ENCODE data around the gene DLST.
A peak's percentile ranks its signal among the peaks of the same experiment; 100 is the strongest.

Gene DLST

GRCh38 chr14:74881431-74882102, at the start of gene DLST:
TSS of gene DLST (plus strand) at chr14:74881916. CDS start at chr14:74881954, 38 bp downstream.
- DNase-seq: peak; percentile 82

GRCh38 chr14:74832849-74833248, 48.9 kb upstream of the DLST start:
- no peak for DNase-seq

- no peak for DNase-seq
Observed at GRCh38 chr14:74834692-74835392, 46.9 kb upstream of the DLST start.

GRCh38 chr14:74835645-74836250, 46.0 kb upstream of the DLST start:
- no peak for DNase-seq

GRCh38 chr14:74836251-74836960, 45.3 kb upstream of the DLST start:
- DNase-seq: no peak

- no peak for DNase-seq
Observed at GRCh38 chr14:74838166-74838565, 43.5 kb upstream of the DLST start.

- no peak for DNase-seq
Observed at GRCh38 chr14:74840603-74841030, 41.1 kb upstream of the DLST start.

- DNase-seq: no peak
Observed at GRCh38 chr14:74841230-74842207, 40.2 kb upstream of the DLST start.

- DNase-seq: no peak
Observed at GRCh38 chr14:74843653-74844052, 38.1 kb upstream of the DLST start.

GRCh38 chr14:74846168-74846567, 35.5 kb upstream of the DLST start:
- DNase-seq: no peak

- DNase-seq: no peak
Observed at GRCh38 chr14:74846968-74847665, 34.6 kb upstream of the DLST start.

- no peak for DNase-seq
Observed at GRCh38 chr14:74848768-74849167, 32.9 kb upstream of the DLST start.

- DNase-seq: no peak
Observed at GRCh38 chr14:74852922-74853530, 28.7 kb upstream of the DLST start.

GRCh38 chr14:74853581-74853980, 28.1 kb upstream of the DLST start:
- no peak for DNase-seq

GRCh38 chr14:74855021-74855420, 26.7 kb upstream of the DLST start:
- DNase-seq: no peak

- no peak for DNase-seq
Observed at GRCh38 chr14:74855945-74856344, 25.8 kb upstream of the DLST start.

GRCh38 chr14:74856366-74856765, 25.4 kb upstream of the DLST start:
- no peak for DNase-seq

GRCh38 chr14:74858022-74858421, 23.7 kb upstream of the DLST start:
- no peak for DNase-seq

GRCh38 chr14:74859757-74860552, 21.8 kb upstream of the DLST start:
- DNase-seq: no peak

All from NCI-H1105 (cell line).